ENCODE results near the gene RAC3. TPM values are rescaled to one million over a fixed set of nuclear protein-coding genes. Genes with fewer than 3 reads are reported as not detected.

The RAC3 gene
- total RNA-seq, 1 experiment from 2014 or later, result 84.8 TPM

DNA sequence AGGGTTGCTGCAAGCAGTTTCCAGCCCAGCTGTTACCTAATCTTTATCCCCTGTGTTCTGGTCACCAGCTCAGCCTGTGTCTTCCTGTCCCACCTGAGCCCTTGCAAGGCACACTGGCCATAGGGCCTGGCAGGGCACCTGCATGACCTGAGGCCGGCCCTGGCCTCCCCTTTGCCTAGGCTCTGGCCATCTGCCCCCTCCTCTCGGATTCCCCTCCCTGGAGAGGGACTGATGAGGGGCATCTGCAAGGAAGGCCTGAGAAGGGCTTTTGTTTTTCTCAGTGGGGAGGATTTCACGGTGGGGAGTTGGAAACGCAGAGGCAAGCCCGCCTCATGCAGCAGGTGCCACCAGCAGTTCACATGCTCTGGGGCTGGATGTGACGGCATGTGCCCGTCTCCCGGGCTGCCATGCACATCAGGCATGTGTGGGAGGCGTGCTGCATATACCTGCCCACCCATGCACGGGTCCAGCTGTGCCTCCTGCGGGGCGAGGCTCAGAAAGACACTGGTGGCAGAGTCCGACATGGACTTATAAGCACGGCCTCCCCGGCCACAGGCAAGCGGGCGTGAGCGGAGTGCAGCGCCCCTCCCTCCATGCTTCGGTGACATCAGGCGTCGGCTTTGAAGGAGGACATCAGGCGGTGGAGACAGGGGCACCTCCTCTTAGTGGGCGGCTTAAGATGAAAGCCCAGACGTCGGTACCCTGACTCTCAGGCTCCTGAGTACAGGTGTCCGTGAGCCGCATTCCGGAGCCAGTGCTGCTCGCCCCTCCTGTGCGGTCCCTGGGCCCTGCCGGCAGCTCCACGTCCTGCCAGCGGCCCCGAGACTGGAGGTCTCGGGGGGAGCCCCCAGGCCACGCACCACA lies 37.5 kb upstream of the RAC3 start:
- no peak overlapping the region for H3K56ac ChIP-seq (ENCODE audit: insufficient read length, low read depth, low read length)
- H3K4me1 ChIP-seq (ENCODE audit: insufficient read depth, low read length), result no peaks in the 10 kb centered on the region; the same call in 1 of the 2 replicates
- no peaks in the 10 kb centered on the region for H4K20me1 ChIP-seq (ENCODE audit: control insufficient read depth, insufficient read depth, insufficient read length)
- H3K23ac ChIP-seq (ENCODE audit: insufficient read length, low read depth, low read length), result no peak overlapping the region
- Mint-ChIP-seq H3K4me3 (no peak overlapping the region), H3K36me3 (ENCODE audit: insufficient read depth in 1 of 3, low read depth in 3 of 3) (peaks cover 0 to 18% (median 17%) of the 10 kb centered on the region in 3 experiments; a peak in 6 of 7 replicates), H3K4me1 (peaks cover 21 to 37% of the 10 kb centered on the region in 2 experiments), H3K27ac (peak overlapping the region; percentile 13 to 25 (median 17); a peak in 2 of 7 replicates), H3K9me3 (no peaks in the 10 kb centered on the region), H3K27me3 (ENCODE audit: low read depth) (no peaks in the 10 kb centered on the region)
- no peak overlapping the region; the same call in 1 of the 2 replicates for H3K14ac ChIP-seq (ENCODE audit: insufficient read depth, low read length)
- H3K79me1 ChIP-seq (ENCODE audit: insufficient read depth, low read depth, low read length, poor library complexity, severe bottlenecking), result no peaks in the 10 kb centered on the region
- H3K79me2 ChIP-seq (ENCODE audit: insufficient read depth, low read length), result no peaks in the 10 kb centered on the region
- no peak overlapping the region for H4K8ac ChIP-seq (replicated peaks; ENCODE audit: insufficient read length, low read depth, low read length)
- H3K27ac ChIP-seq (ENCODE audit: insufficient read length, low read depth, low read length), result no peak overlapping the region
- no peak overlapping the region for H2BK15ac ChIP-seq (ENCODE audit: low read depth, low read length)
- TF ChIP-seq, protein P1, sequence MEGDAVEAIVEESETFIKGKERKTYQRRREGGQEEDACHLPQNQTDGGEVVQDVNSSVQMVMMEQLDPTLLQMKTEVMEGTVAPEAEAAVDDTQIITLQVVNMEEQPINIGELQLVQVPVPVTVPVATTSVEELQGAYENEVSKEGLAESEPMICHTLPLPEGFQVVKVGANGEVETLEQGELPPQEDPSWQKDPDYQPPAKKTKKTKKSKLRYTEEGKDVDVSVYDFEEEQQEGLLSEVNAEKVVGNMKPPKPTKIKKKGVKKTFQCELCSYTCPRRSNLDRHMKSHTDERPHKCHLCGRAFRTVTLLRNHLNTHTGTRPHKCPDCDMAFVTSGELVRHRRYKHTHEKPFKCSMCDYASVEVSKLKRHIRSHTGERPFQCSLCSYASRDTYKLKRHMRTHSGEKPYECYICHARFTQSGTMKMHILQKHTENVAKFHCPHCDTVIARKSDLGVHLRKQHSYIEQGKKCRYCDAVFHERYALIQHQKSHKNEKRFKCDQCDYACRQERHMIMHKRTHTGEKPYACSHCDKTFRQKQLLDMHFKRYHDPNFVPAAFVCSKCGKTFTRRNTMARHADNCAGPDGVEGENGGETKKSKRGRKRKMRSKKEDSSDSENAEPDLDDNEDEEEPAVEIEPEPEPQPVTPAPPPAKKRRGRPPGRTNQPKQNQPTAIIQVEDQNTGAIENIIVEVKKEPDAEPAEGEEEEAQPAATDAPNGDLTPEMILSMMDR (conservative IDR thresholded peaks at IDR 0.05), result no peak
- H3K18ac ChIP-seq (ENCODE audit: insufficient read length, low read depth, low read length), result no peak overlapping the region
- H3K9ac ChIP-seq (ENCODE audit: extremely low read depth, insufficient read length, low read length), result no peak overlapping the region
- no peak overlapping the region for H4K5ac ChIP-seq (ENCODE audit: insufficient read length, low read depth, low read length)
- no peak overlapping the region for H2AK5ac ChIP-seq (ENCODE audit: insufficient read length, low read length)
- no peak overlapping the region for H3K4me2 ChIP-seq (ENCODE audit: insufficient read depth, insufficient read length, low read length)
- no peak overlapping the region for H2BK120ac ChIP-seq (ENCODE audit: low read depth, low read length, poor library complexity, severe bottlenecking)
- H3K27me3 ChIP-seq (ENCODE audit: insufficient read depth, low read length), result no peaks in the 10 kb centered on the region
- H3K4ac ChIP-seq (ENCODE audit: low read depth, low read length), result no peak overlapping the region
- H3K23me2 ChIP-seq (ENCODE audit: insufficient read length, low read depth, low read length, poor library complexity, severe bottlenecking), result no peaks in the 10 kb centered on the region
- H3T11ph ChIP-seq (ENCODE audit: low read length), result no peak overlapping the region
- DNase-seq, result no peak
- H2BK12ac ChIP-seq (ENCODE audit: insufficient read length, low read depth, low read length), result no peak overlapping the region
- H3K9me3 ChIP-seq (ENCODE audit: control insufficient read depth, low read depth, low read length), result no peaks in the 10 kb centered on the region
- no peak overlapping the region for H2BK20ac ChIP-seq (ENCODE audit: low read depth, low read length, poor library complexity, severe bottlenecking)
- no peak overlapping the region for H2AFZ ChIP-seq (ENCODE audit: low read length)
- H2BK5ac ChIP-seq (ENCODE audit: insufficient read length, low read length), result no peak overlapping the region
- no peak overlapping the region for H4K91ac ChIP-seq (ENCODE audit: insufficient read length, low read depth, low read length)
- WGBS (ENCODE audit: extremely low coverage, insufficient read length, low lambda C conversion rate), result no CpG with 5 or more reads among the region's 37 CpGs

All from H9 (cell line).